Naive thymus-derived CD8-positive, alpha-beta T cell (primary cell): ENCODE measurements around the gene ADAMTS2. TPM values are rescaled to one million over a fixed set of nuclear protein-coding genes. Genes with fewer than 3 reads are reported as not detected.

Source experiments
- ATAC-seq, 2 donors: fragments of 150-1000 bp; cut with Tn5 transposase in 1 of 2; sonication (Bioruptor Pico), chemical (Tn5 transposase) in 1 of 2; 1 replicate in 1 of 2; 2 replicates in 1 of 2; pipeline ENCODE4 v1.10.0; 2021; ENCODE audit warnings: mild to moderate bottlenecking in 2 of 2, moderate library complexity in 2 of 2
- POLR2A ChIA-PET: fragments of 350-600 bp; sonication (Branson Sonifier 250); formaldehyde crosslinking; loops from one replicate; lab custom pipeline; 2021; ENCODE audit warnings: antibody characterized with exemption; lab: Charles Lee
- DNase-seq, 10 donors: peaks; one replicate each; pipeline versions ENCODE4 v3.0.0 to v3.0.0-alpha.2; 2020 to 2022
- H3K27ac Mint-ChIP-seq, 10 donors: one replicate each; pipeline ENCODE4 v1.8.0; 2020 to 2022; ENCODE audit warnings: mild to moderate bottlenecking in 10 of 10, mixed read lengths in 10 of 10, moderate library complexity in 4 of 10, inconsistent platforms in 1 of 10
- H3K27me3 Mint-ChIP-seq, 5 donors: one replicate each; pipeline ENCODE4 v1.8.0; 2021 to 2022; ENCODE audit warnings: mixed read lengths in 5 of 5
- H3K36me3 Mint-ChIP-seq, 3 donors: one replicate each; pipeline ENCODE4 v1.8.0; 2020 to 2022; ENCODE audit warnings: mixed read lengths in 3 of 3, mild to moderate bottlenecking in 2 of 3, inconsistent platforms in 1 of 3
- H3K4me1 Mint-ChIP-seq, 4 donors: one replicate each; pipeline ENCODE4 v1.8.0; 2021 to 2022; ENCODE audit warnings: mixed read lengths in 4 of 4
- H3K4me3 Mint-ChIP-seq, 10 donors: one replicate each; pipeline ENCODE4 v1.8.0; 2020 to 2022; ENCODE audit warnings: mild to moderate bottlenecking in 10 of 10, mixed read lengths in 10 of 10, moderate library complexity in 6 of 10, inconsistent platforms in 1 of 10
- H3K9me3 Mint-ChIP-seq, 9 donors: one replicate each; pipeline ENCODE4 v1.8.0; 2020 to 2022; ENCODE audit warnings: mixed read lengths in 9 of 9, mild to moderate bottlenecking in 3 of 9, inconsistent platforms in 1 of 9, moderate library complexity in 1 of 9
- polyA plus RNA-seq, 3 donors: library from polyadenylated mRNA; unstranded; fragments of 300-500 nt; fragmentation: Illumina TruSeq; gene quantifications; one replicate each; pipeline ENCODE4 v1.2.3, GENCODE V29; 2021
- total RNA-seq, 8 experiments: library from RNA in 2 of 8; stranded (reverse) in 2 of 8; gene quantifications; one replicate each; pipeline ENCODE4 v1.2.3 and lab custom pipeline; 2021 to 2026

Gene ADAMTS2
- total and polyA plus RNA-seq, 5 experiments from 2014 or later, result 0.02 TPM; not detected in 4

DNA sequence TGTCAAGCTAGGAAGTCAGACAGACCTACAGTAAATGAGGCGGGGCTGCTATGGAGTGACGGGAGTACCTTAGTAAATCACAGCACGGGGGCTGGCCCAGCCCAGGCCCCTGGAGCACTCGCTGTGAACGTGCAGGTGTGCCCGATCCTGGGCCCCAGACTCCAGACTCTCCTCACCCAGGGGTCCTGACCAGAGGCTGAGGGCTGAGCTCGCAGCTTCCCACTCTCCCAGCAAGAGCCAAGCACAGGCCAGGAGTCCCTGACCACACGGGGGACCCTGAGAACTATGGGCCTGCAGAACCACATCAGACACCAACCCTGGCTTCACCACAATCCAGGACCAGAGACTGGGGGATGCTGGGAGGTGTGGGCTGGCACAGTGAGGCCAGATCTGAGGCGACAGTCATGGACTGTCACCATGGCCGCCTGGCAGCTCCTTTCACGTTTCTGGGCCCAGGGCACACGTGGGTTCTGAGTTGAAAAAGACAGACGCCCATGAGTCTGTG is 73.4 kb downstream of the ADAMTS2 start:
- H3K27me3 Mint-ChIP-seq, result peaks cover 0 to 7% (median 0%) of the 10 kb centered on the region in 5 donors
- no peak overlapping the region for H3K27ac Mint-ChIP-seq

DNA sequence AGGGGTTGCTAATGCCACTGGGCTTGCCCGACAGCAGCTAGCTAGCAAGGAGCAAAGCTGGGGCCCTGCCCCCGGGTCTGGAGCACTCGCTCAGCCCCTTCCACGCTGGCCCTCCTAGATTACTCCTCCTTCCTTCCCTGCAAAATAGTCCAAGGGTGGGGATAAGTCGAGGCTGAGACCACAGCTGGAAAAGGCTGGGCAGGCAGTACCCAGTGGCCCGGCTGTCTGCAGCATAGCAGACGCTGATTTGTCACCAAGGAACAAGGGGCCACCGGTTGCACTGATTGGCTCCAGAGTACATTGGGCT is 73.9 kb downstream of the ADAMTS2 start:
- POLR2A ChIA-PET, result no interaction called here
- no peaks in the 10 kb centered on the region for H3K36me3 Mint-ChIP-seq
- H3K4me1 Mint-ChIP-seq, result no peaks in the 10 kb centered on the region

More for the DNA sequence above, 73.4 kb downstream of the ADAMTS2 start:
- Mint-ChIP-seq H3K4me1 (no peaks in the 10 kb centered on the region), H3K9me3 (no peaks in the 10 kb centered on the region), H3K4me3 (no peak overlapping the region), H3K36me3 (no peaks in the 10 kb centered on the region)
- POLR2A ChIA-PET, result no interaction called here
- DNase-seq (peak in 1 of 10 donors; percentile 32), ATAC-seq (no peak)

DNA sequence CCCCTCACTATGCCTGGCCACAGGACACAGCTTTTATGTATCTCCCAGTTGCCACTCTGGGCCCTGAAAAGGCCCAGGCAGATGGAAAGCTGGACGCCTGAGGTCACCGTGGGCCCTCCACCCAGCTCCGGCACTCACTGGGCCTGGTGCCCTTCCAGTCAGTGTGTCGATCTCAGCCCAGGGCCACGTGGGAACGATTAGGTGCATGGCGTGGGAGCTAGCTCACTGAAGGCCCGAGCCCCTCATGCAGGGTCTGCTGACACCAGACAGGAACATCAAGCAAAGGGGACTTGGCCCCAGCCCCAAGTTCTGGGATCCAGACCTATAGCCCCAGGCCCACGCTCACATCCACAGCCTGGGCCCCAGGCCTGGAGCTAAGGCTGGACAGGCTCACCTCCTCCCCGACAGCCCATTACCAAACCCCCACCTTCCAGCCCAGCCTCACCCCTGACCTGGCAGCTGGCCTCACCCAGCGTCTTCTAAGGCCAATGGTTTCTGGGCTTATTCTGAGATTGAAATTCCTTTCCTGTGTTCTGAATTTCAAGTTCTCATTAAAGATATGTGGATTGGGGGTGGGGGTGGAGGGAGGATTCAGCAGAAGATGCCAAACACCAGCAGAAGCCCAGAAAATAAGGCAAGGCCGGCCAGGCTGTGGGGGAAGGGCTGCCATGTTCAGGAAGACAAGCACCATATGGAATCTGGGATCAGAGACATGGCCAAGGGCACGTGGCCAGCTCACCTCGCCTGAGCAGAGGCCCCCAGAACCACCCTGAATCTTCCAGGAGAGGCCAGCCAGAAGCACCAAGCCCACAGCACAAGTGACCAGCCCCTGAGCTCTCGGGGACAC is 74.5 kb downstream of the ADAMTS2 start:
- H3K27ac Mint-ChIP-seq, result no peak overlapping the region
- POLR2A ChIA-PET, result no interaction called here
- no peak for ATAC-seq
- peak in 1 of 10 donors; percentile 42 for DNase-seq
- H3K4me1 Mint-ChIP-seq, result no peaks in the 10 kb centered on the region
- H3K9me3 Mint-ChIP-seq, result no peaks in the 10 kb centered on the region
- H3K4me3 Mint-ChIP-seq, result no peak overlapping the region
- H3K36me3 Mint-ChIP-seq, result no peaks in the 10 kb centered on the region
- peaks cover 0 to 12% (median 0%) of the 10 kb centered on the region in 5 donors for H3K27me3 Mint-ChIP-seq

More for the DNA sequence above, 73.9 kb downstream of the ADAMTS2 start:
- Mint-ChIP-seq H3K27me3 (peaks cover 0 to 7% (median 0%) of the 10 kb centered on the region in 5 donors), H3K9me3 (no peaks in the 10 kb centered on the region), H3K4me3 (no peak overlapping the region), H3K27ac (no peak overlapping the region)
- no peak for ATAC-seq
- DNase-seq, result peak in 1 of 10 donors; percentile 35

DNA sequence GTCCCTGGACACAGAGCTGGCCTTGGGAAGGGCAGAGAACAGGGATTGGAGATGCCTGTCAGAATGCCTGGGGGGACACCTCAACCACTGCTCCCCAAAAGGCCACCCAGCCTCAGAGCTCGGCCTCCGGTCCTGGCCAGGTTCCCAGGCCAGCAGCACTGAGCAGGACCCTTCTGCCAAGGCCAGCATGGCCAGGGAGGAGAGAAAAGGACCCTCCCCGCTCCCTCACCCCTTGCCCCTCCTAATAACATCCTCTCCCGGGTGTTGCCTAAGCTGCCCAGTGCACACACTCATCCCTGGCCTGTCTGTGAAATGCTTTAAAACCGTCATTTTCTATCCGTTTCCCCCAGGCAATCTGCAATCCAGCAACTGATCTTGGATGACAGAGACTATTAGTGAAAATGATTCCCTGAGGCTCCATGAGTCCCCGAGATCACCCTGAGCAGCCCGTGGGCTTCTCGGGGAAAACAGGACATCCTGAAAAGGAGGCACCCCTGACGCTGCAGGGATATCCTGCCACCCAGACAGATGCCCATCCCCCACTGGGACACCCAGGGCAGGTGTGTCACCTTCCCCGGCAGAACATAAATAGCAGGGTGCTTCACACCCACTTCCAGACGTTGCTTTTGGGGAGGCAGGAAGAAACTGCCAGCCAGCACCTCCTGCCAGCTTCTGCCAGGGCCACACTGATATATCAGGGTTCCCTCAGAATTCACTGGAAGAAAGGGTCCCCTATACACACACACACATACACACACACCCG is 75.3 kb downstream of the ADAMTS2 start:
- Mint-ChIP-seq H3K27me3 (peaks cover 0 to 14% (median 0%) of the 10 kb centered on the region in 5 donors), H3K27ac (no peak overlapping the region), H3K4me1 (no peaks in the 10 kb centered on the region), H3K9me3 (no peaks in the 10 kb centered on the region), H3K4me3 (no peak overlapping the region), H3K36me3 (no peaks in the 10 kb centered on the region)
- POLR2A ChIA-PET, result no interaction called here
- DNase-seq, result peak in 1 of 10 donors; percentile 38
- ATAC-seq, result no peak

DNA sequence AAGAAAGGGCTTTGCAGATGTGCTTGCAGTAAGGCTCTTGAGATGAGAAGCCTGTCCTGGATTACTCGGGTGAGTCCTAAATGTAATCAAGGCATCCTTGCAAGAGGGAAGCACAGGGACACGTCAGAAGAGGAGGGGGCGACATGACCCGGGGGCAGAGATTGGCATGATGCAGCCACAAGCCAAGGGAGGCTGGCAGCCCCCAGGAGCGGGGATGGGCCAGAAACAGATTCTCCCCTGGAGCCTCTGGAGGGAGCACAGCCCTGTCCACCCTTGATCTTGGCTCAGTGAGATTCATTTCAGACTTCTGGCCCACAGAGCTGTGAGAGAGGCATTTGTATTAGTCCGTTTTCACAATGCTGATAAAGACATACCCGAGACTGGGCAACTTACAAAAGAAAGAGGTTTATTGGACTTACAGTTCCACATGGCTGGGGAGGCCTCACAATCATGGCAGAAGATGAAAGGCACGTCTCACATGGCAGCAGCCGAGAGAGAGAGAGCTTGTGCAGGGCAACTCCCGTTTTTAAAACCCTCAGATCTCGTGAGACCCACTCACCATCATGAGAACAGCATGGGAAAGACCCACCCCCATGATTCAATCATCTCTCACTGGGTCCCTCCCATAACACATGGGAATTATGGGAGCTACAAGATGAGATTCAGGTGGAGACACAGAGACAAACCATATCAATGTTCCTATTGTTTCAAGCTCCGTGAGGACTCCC is 76.1 kb downstream of the ADAMTS2 start:
- POLR2A ChIA-PET, result no interaction called here
- Mint-ChIP-seq H3K4me3 (no peak overlapping the region), H3K4me1 (no peaks in the 10 kb centered on the region), H3K9me3 (no peaks in the 10 kb centered on the region), H3K36me3 (no peaks in the 10 kb centered on the region), H3K27me3 (peaks cover 0 to 17% (median 0%) of the 10 kb centered on the region in 5 donors), H3K27ac (no peak overlapping the region)
- ATAC-seq, result no peak
- DNase-seq, result peak in 2 of 10 donors; percentile 7 to 46

DNA sequence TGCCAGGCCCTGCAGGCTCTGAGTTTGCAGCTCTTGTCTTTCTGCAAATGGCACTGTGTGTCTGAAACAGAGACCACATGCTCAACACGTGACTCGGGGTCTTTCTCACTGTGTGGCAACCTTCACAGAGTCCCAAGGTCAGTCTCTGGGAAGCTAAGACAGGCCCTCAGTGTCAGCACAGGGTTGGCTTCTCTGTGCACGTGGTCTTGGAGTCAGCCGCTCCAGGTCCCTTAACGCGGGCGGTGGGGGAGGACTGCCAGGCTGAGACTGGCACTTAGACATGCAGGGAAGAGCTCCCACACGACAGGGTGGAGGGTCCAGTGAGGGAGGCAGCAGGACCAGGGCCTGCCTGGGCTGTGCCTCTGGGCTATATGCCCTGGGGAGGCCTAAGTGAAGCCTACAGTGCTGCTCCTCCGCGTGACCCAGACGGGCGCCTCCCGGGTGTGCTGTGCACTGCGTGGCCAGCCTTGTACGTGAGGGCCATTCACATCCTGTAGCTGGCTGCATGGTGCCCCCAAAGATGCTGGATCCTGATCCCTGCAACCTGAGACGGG is 76.8 kb downstream of the ADAMTS2 start:
- no peaks in the 10 kb centered on the region for H3K4me1 Mint-ChIP-seq
- no peaks in the 10 kb centered on the region for H3K36me3 Mint-ChIP-seq
- no peak overlapping the region for H3K4me3 Mint-ChIP-seq
- peak in 2 of 10 donors; percentile 9 to 16 for DNase-seq
- H3K9me3 Mint-ChIP-seq, result no peaks in the 10 kb centered on the region
- ATAC-seq, result no peak
- POLR2A ChIA-PET, result no interaction called here
- peaks cover 0 to 17% (median 0%) of the 10 kb centered on the region in 5 donors for H3K27me3 Mint-ChIP-seq
- no peak overlapping the region for H3K27ac Mint-ChIP-seq

DNA sequence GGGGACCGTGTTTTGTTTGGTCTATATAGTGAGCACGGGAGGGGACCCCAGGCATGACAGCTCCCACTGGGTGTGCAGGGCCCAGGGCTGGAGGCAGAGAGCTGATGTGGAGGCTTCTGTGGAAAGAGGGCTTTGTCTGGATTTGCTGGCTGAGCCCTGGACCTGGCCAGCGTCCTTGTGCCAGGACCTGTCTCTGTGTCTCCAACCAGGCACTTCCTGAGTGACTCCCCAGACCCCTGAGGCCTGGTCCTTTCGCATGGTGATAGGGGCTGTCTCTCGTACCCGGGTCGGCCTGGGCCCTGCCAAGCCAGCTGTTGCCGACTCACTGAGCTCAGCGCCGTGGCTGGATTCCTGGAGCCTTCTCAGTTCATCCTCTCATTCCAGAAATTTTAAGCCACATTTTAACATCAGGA is 77.6 kb downstream of the ADAMTS2 start:
- ATAC-seq (no peak), DNase-seq (peak in 1 of 10 donors; percentile 28)
- H3K36me3 Mint-ChIP-seq, result no peaks in the 10 kb centered on the region
- H3K4me1 Mint-ChIP-seq, result no peaks in the 10 kb centered on the region
- H3K27ac Mint-ChIP-seq, result no peak overlapping the region
- H3K9me3 Mint-ChIP-seq, result no peaks in the 10 kb centered on the region
- H3K27me3 Mint-ChIP-seq, result peaks cover 0 to 17% (median 2%) of the 10 kb centered on the region in 5 donors
- no peak overlapping the region for H3K4me3 Mint-ChIP-seq
- POLR2A ChIA-PET, result no interaction called here

DNA sequence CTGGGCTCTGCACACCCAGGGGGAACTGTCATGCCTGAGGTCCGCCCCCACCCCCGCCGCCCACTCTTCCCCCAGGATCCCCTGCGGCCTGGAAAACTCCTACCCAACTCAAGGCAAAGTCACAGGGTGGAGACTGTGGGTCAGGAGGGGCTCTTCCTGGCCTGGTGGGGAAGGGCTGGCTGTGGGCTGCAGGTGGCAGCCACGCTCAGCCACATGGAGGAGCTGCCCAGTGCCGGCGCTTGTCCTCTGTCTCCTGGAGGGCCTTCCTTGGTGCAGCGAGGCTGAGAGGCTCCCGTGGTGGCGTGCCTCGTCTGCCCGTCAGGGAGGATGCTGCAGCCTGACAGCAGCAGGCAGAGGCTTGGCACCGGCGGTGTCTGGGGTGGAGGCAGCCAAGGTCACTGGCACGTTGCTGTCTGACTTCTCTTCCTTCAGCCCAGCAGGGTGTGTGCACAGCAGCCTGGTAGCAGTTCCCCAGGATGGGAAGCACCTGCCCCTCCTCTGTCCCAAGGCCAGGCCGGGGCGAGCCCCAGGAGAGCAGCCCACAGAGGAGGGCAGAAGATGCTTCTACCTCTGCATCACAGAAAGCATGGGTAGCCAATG is 78.1 kb downstream of the ADAMTS2 start:
- no peak overlapping the region for H3K4me3 Mint-ChIP-seq
- POLR2A ChIA-PET, result no interaction called here
- peaks cover 0 to 17% (median 7%) of the 10 kb centered on the region in 5 donors for H3K27me3 Mint-ChIP-seq
- no peak overlapping the region for H3K27ac Mint-ChIP-seq
- H3K9me3 Mint-ChIP-seq, result no peaks in the 10 kb centered on the region
- H3K36me3 Mint-ChIP-seq, result no peaks in the 10 kb centered on the region
- no peaks in the 10 kb centered on the region for H3K4me1 Mint-ChIP-seq
- DNase-seq (peak in 2 of 10 donors; percentile 14 to 46), ATAC-seq (no peak)

DNA sequence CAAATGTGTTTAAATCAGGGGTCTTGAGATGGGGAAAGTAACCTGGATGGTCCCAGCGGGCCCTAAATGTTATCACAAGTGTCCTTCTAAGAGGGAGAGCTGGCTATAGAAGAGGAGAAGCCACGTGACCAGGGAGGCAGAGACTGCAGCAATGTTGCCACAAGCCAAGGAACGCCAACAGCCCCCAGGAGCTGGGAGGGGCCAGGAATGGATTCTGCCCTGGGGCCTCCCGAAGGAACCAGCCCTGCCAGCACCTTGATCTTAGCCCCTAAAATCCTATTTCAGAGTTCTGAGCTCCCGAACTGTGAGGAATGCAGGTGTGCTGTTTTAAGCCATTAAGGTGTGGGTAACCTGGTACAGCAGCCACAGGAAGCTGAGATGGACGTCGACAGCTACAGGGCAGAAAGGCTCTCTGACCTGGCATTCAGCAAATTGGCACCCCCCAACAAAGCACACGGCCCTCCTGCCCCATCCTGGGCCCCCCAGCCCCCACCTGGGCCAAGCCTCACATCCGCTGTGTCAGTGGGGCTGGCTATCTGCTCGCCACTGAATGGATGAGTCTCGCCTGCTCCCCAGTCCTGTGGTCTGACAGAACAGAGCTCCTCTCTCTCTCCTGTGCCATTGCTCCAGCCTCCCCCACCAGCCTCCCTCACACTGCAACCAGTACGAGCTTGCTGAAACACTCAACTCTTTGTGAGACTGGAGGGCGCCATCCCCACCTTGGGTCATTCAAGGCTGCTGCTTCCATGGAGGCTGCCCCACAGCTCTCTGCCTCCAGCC is 78.8 kb downstream of the ADAMTS2 start:
- Mint-ChIP-seq H3K4me1 (no peaks in the 10 kb centered on the region), H3K4me3 (no peak overlapping the region), H3K36me3 (no peaks in the 10 kb centered on the region), H3K27ac (no peak overlapping the region), H3K9me3 (no peaks in the 10 kb centered on the region), H3K27me3 (peaks cover 0 to 17% (median 7%) of the 10 kb centered on the region in 5 donors)
- ATAC-seq (no peak), DNase-seq (peak in 1 of 10 donors; percentile 54)
- POLR2A ChIA-PET, result no interaction called here

DNA sequence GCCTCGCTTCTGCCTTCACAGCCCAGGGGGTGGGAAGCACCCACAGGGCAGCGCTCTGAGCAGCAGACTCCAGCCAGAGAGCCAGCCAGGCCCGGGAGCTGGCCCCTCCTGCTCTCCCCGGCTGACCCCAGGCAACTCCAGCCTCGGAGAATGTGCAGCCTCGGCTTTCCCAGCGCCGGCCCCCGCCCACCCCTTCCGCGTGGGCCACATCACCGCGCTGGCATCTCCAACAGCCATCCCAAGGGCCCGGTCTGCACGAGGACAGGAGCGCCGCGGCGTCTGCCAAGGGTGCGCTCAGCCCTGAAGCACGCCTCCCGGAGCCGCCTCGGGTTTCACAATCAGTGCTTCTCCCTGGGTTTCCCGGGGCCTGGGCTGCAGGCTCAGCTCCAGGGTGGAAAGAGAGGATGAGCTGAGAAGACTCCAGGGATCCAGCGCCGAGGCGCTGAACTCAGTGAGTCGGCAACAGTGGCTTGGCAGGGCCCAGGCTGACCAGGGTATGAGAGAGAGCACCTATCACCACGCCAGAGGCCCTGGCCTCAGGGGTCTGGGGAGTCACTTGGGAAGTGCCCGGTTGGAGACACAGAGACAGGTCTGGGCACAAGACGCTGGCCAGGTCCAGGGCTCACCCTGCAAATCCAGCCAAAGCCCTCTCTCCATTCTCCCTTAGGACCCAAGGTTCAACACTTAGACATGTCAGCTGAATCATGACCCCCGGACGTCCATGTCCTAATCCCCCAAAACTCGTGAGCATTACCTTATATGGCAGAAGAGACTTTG is 79.6 kb downstream of the ADAMTS2 start:
- ATAC-seq, result no peak
- Mint-ChIP-seq H3K4me3 (no peak overlapping the region), H3K27ac (no peak overlapping the region), H3K9me3 (no peaks in the 10 kb centered on the region), H3K4me1 (no peaks in the 10 kb centered on the region), H3K36me3 (no peaks in the 10 kb centered on the region), H3K27me3 (peaks cover 0 to 15% (median 7%) of the 10 kb centered on the region in 5 donors)
- POLR2A ChIA-PET, result no interaction called here
- DNase-seq, result peak in 1 of 10 donors; percentile 46
